ENCODE data around the gene HHEX. TPM values are rescaled to one million over a fixed set of nuclear protein-coding genes. Genes with fewer than 3 reads are reported as not detected.
"Not testable (repeated sequence)": the region's sequence is repeated elsewhere in the genome, so short reads cannot be mapped to it uniquely, and the experiment has no call there.

The HHEX gene
- total RNA-seq: 0.32 and 0.46 TPM in 2 replicates

DNA sequence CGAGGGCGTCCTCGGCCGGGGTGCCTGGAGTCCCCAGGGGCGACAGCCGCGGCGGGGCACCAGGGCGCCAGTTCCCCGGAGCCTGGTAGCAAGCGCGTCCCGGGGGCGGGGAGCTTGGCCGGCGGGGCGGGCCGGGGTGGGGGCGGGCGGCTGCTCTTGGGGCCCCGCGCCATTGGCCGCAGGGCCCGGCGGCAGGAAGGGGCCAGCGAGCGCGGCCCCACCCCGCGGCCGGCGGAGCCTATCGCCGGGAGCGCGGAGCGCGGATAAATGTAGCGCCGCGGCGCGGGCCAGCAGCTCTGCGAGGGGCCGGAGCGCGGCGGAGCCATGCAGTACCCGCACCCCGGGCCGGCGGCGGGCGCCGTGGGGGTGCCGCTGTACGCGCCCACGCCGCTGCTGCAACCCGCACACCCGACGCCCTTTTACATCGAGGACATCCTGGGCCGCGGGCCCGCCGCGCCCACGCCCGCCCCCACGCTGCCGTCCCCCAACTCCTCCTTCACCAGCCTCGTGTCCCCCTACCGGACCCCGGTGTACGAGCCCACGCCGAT is at the start of gene HHEX:
HHEX (plus strand) TSS at position 293 of the 548 bp plus-strand sequence; CDS start at position 325, 32 bp downstream.
- no peaks in the 10 kb centered on the region for H3K36me3 Mint-ChIP-seq (ENCODE audit: low read depth)
- H3K27me3 Mint-ChIP-seq (ENCODE audit: low read depth): peaks cover 72% of the 10 kb centered on the region
- peaks cover 21% of the 10 kb centered on the region for H3K4me1 Mint-ChIP-seq (ENCODE audit: low read depth)
- no peaks in the 10 kb centered on the region for H3K9me3 Mint-ChIP-seq
- peak within 1 kb of the TSS; percentile 62 for H3K4me3 Mint-ChIP-seq (ENCODE audit: low read depth)
- no peak within 1 kb of the TSS for H3K27ac Mint-ChIP-seq
- intact Hi-C loops (cut with micrococcal nuclease): loop anchor here (2.0 to 5.0 kb wide), 3 partner anchors 97 to 377 kb away; partner anchors contain the start of genes EXOC6 and KIF11
- no peak for DNase-seq (ENCODE audit: low spot score)

DNA sequence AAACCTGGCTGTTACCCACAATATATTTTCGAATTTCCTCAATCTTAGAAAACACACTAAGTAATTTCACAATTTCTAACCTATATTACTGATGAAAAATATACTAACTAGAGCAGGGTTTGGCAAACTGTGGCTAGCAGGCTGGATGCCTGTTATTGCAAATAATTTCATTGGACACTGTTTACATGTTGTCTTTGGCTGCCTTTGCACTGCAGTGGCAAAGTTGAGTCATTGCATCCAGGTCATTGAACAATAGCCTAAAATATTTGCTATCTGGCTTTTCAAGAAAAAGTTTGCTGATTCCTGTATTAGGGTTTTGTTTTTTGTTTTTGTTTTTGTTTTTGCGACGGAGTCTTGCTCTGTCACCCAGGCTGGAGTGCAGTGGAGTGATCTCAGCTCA is 49.6 kb upstream of the HHEX start:
- H3K9me3 Mint-ChIP-seq: no peaks in the 10 kb centered on the region
- no peaks in the 10 kb centered on the region for H3K27me3 Mint-ChIP-seq (ENCODE audit: low read depth)
- H3K4me1 Mint-ChIP-seq (ENCODE audit: low read depth): peaks cover 9% of the 10 kb centered on the region
- no peak overlapping the region for H3K4me3 Mint-ChIP-seq (ENCODE audit: low read depth)
- DNase-seq (ENCODE audit: low spot score): no peak
- H3K36me3 Mint-ChIP-seq (ENCODE audit: low read depth): peaks cover 56% of the 10 kb centered on the region
- no peak overlapping the region for H3K27ac Mint-ChIP-seq
- intact Hi-C loops (cut with micrococcal nuclease): no loop called here

DNA sequence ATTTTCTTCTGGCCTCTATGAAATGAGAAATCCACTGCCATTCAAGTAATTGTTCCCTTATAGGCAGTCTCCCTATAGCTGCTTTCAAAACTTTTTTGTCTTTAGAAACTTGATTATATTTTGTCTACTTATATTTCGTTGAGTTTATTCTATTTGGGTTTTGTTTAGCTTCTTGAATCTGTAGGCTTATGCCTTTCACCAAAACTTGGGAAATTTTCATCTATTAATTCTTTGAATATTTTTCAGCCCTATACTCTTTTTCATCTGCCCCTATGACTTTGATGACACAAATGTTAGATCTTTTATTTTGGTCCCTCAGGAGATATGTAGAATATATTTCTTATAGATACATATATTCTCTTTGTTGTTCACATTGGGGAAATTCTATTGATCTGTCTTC is 48.3 kb upstream of the HHEX start:
- Mint-ChIP-seq H3K27me3 (ENCODE audit: low read depth) (no peaks in the 10 kb centered on the region), H3K4me1 (ENCODE audit: low read depth) (peaks cover 9% of the 10 kb centered on the region), H3K9me3 (no peaks in the 10 kb centered on the region), H3K27ac (no peak overlapping the region), H3K36me3 (ENCODE audit: low read depth) (peaks cover 59% of the 10 kb centered on the region), H3K4me3 (ENCODE audit: low read depth) (no peak overlapping the region)
- no peak for DNase-seq (ENCODE audit: low spot score)
- intact Hi-C loops (cut with micrococcal nuclease): no loop called here

DNA sequence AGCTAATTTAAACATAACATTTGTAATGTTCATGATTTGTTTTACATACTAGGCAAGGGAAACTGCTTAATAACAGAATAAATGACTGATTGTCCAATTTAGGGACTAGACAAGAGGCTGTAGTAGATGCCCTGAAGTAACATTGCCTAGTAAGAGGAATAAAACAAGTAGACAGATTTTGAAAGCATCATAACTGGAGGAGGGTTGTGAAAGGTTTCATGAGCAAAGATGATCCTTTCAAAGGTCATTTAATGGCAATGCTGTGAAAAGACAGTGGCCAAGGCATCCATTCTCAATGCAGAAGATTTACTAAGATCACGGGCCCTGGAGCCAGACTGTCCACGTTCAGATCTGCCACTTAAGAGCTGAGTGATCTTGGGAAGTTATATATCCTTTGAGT is 44.8 kb upstream of the HHEX start:
- peaks cover 9% of the 10 kb centered on the region for H3K4me1 Mint-ChIP-seq (ENCODE audit: low read depth)
- no peak for DNase-seq (ENCODE audit: low spot score)
- peaks cover 58% of the 10 kb centered on the region for H3K36me3 Mint-ChIP-seq (ENCODE audit: low read depth)
- H3K9me3 Mint-ChIP-seq: no peaks in the 10 kb centered on the region
- intact Hi-C loops (cut with micrococcal nuclease): loop anchor here (2.0 kb wide), 1 partner anchor 52 kb away; the partner anchor contains the start of gene KIF11
- H3K4me3 Mint-ChIP-seq (ENCODE audit: low read depth): no peak overlapping the region
- H3K27me3 Mint-ChIP-seq (ENCODE audit: low read depth): no peaks in the 10 kb centered on the region
- no peak overlapping the region for H3K27ac Mint-ChIP-seq

DNA sequence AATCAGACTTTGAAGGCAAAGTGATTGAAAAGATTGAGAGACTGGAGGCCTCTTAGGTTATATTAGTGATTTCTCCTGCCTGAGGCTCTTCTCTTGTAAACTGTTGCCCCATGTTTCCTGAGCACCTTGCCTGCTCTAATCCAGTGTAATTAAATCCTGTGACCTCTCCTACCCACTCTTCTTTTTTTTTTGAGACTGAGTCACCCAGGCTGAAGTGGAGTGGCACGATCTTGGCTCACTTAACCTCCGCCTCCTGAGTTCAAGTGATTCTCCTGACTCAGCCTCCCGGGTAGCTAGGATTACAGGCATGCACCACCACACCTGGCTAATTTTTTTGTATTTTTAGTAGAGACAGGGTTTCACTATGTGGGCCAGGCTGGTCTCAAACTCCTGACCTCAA is 38.9 kb upstream of the HHEX start:
- H3K27me3 Mint-ChIP-seq (ENCODE audit: low read depth); H3K4me3 Mint-ChIP-seq (ENCODE audit: low read depth); H3K4me1 Mint-ChIP-seq (ENCODE audit: low read depth); H3K9me3 Mint-ChIP-seq; DNase-seq (ENCODE audit: low spot score); H3K27ac Mint-ChIP-seq; intact Hi-C loops (cut with micrococcal nuclease): not testable (repeated sequence)
- H3K36me3 Mint-ChIP-seq (ENCODE audit: low read depth): peaks cover 72% of the 10 kb centered on the region

DNA sequence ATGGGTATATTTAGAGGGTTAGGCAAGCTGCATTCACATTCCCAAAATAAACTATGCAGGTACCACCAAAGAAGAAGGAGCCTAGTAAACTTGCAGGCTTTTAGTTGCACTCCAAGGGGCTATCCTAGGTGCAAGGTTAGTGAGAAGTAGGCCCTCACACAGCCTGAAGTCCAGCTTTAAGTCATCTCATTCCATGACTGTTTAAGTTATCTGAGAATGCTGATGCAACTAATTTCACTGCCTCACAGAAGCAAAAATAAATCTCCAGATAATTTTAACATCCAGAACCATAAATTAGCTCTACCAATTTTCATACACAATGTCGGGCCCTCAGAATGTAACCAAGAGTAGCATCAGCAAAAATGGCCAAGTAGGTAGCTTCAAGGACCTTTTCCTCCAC is 34.3 kb upstream of the HHEX start:
- intact Hi-C loops (cut with micrococcal nuclease): no loop called here
- Mint-ChIP-seq H3K27me3 (ENCODE audit: low read depth) (no peaks in the 10 kb centered on the region), H3K9me3 (no peaks in the 10 kb centered on the region), H3K4me3 (ENCODE audit: low read depth) (no peak overlapping the region), H3K27ac (no peak overlapping the region), H3K36me3 (ENCODE audit: low read depth) (peaks cover 45% of the 10 kb centered on the region), H3K4me1 (ENCODE audit: low read depth) (no peaks in the 10 kb centered on the region)
- DNase-seq (ENCODE audit: low spot score): no peak

DNA sequence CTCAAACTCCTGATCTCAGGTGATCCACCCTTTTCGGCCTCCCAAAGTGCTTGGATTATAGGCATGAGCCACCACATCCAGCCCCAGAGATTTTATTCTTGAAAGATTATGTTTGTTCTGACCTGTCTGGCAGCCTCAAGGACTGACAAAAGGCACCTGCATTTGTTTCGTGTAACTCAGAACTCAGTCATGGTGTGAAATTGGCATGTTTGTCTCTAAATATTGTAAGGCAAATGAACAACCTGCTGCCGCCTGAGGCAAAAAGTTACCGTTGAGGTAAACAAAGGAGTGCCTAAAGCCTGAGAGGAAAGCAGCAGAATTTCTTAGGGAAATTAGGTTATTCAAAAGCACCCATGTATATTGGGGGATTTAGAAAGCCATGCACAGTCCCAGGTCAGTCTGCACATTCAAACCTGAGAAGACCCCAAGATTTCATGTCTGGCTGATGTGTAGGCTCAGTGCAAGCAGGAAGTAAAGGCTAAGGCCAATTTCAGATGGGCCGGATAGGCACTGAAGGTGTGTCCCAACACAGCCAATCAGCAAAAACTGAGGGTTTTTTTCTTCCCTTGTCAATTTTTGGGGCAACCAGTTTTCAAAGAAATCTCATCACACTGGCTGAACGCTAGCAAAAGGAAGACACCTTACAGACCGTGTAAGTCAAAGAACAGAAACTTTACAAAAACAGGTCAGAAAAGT is 33.3 kb upstream of the HHEX start:
- H3K4me1 Mint-ChIP-seq (ENCODE audit: low read depth): no peaks in the 10 kb centered on the region
- intact Hi-C loops (cut with micrococcal nuclease): no loop called here
- H3K27ac Mint-ChIP-seq: no peak overlapping the region
- H3K4me3 Mint-ChIP-seq (ENCODE audit: low read depth): no peak overlapping the region
- no peaks in the 10 kb centered on the region for H3K9me3 Mint-ChIP-seq
- H3K36me3 Mint-ChIP-seq (ENCODE audit: low read depth): peaks cover 38% of the 10 kb centered on the region
- H3K27me3 Mint-ChIP-seq (ENCODE audit: low read depth): peaks cover 2% of the 10 kb centered on the region
- no peak for DNase-seq (ENCODE audit: low spot score)

DNA sequence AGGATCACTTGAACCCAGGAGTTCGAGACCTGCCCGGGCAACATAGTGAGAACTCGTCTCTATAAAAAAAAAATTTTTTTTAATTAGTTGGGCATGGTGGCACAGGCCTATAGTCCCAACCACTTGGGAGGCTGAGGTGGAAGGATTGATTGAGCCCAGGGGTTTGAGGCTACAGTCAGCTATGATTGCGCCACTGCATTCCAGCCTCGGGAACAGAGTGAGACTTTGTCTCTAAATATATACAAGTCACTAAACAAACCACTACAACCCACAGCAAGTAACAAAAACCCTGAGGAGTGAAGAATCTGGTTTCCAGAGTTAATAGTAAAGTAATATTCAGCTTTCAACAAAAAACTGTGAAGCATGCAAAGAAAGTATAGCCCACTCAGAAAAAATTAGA is 32.7 kb upstream of the HHEX start:
- Mint-ChIP-seq H3K4me1 (ENCODE audit: low read depth) (no peaks in the 10 kb centered on the region), H3K9me3 (no peaks in the 10 kb centered on the region), H3K36me3 (ENCODE audit: low read depth) (peaks cover 33% of the 10 kb centered on the region), H3K4me3 (ENCODE audit: low read depth) (no peak overlapping the region), H3K27me3 (ENCODE audit: low read depth) (peaks cover 2% of the 10 kb centered on the region), H3K27ac (no peak overlapping the region)
- intact Hi-C loops (cut with micrococcal nuclease): no loop called here
- DNase-seq (ENCODE audit: low spot score): no peak

DNA sequence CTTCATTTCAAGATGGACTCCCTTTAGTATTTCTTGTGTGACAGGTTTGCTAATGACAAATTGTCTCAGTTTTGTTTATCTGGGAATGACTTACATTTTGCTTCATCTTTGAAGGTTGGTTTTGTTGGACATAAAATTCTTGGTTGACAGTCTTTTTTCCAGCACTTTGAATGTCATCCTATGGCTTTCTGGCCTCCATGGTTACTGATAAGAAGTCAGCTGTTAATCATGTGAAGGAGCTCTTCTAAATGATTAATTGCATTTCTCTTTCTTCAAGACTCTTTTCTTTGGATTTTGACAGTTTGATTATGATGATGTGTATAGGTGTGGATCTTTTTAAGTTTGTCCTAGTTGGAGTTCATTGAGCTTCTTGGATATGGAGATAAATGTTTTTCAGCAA is 26.9 kb upstream of the HHEX start:
- Mint-ChIP-seq H3K4me1 (ENCODE audit: low read depth) (no peaks in the 10 kb centered on the region), H3K27ac (no peak overlapping the region), H3K4me3 (ENCODE audit: low read depth) (no peak overlapping the region), H3K36me3 (ENCODE audit: low read depth) (no peaks in the 10 kb centered on the region), H3K27me3 (ENCODE audit: low read depth) (peaks cover 3% of the 10 kb centered on the region), H3K9me3 (peaks cover 12% of the 10 kb centered on the region)
- no peak for DNase-seq (ENCODE audit: low spot score)
- intact Hi-C loops (cut with micrococcal nuclease): no loop called here

DNA sequence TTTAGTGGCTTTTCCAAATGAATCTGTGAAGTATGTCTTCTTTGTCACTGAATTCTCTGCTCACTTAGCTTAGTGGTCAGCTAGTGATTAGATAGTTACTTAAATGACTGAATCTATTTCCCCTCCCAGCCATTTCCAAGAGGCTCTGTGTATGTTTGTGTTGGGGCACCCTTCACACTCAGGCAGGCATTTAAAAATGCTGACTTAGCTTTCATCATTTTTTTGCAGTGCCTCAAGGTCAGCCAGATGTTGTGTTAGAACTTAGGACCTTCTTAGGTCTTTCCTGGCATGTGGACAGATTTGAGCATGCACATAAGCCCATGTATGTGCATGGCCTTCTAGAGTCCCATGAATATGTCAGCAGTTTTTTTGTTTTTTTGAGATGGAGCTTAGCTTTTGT is 25.4 kb upstream of the HHEX start:
- peaks cover 3% of the 10 kb centered on the region for H3K27me3 Mint-ChIP-seq (ENCODE audit: low read depth)
- DNase-seq (ENCODE audit: low spot score): no peak
- no peaks in the 10 kb centered on the region for H3K36me3 Mint-ChIP-seq (ENCODE audit: low read depth)
- no peak overlapping the region for H3K27ac Mint-ChIP-seq
- intact Hi-C loops (cut with micrococcal nuclease): no loop called here
- H3K4me3 Mint-ChIP-seq (ENCODE audit: low read depth): no peak overlapping the region
- no peaks in the 10 kb centered on the region for H3K4me1 Mint-ChIP-seq (ENCODE audit: low read depth)
- H3K9me3 Mint-ChIP-seq: peaks cover 12% of the 10 kb centered on the region

DNA sequence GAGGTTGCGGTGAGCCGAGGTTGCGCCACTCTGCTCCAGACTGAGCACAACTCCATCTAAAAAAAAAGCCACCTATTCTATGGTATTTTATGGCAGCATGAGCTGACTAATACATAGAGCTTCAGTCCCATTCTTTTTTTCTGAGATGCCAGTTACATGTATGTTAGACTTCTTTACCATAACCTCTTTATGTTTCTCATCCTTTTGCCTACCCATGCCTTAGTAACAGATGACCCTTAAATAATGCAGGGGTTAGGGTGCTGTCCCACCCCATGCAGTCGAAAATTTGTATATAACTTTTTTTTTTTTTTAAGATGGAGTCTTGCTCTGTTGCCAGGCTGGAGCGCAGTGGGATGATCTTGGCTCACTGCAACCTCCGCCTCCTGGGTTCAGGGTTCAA is 22.7 kb upstream of the HHEX start:
- no peaks in the 10 kb centered on the region for H3K36me3 Mint-ChIP-seq (ENCODE audit: low read depth)

DNA sequence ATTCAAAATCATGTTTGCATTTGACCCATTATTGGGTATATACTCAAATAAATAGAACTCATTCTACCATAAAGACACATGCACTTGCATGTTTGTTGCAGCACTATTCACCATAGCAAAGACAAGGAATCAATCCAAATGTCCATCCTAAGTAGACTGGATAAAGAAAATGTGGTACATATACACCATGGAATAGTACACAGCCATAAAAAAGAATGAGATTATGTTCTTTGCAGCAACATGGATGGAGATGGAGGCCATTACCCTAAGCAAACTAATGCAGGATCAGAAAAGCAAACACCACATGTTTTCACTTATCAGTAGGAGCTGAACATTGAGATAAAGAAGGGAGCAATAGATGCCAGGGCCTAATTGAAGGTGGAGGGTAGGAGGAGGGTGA is 12.0 kb upstream of the HHEX start:
- Mint-ChIP-seq H3K36me3 (ENCODE audit: low read depth) (no peaks in the 10 kb centered on the region), H3K9me3 (no peaks in the 10 kb centered on the region), H3K4me3 (ENCODE audit: low read depth) (no peak overlapping the region), H3K27ac (no peak overlapping the region), H3K27me3 (ENCODE audit: low read depth) (peaks cover 9% of the 10 kb centered on the region), H3K4me1 (ENCODE audit: low read depth) (no peaks in the 10 kb centered on the region)
- intact Hi-C loops (cut with micrococcal nuclease): no loop called here
- no peak for DNase-seq (ENCODE audit: low spot score)

More for the DNA sequence above, 22.7 kb upstream of the HHEX start:
- Mint-ChIP-seq H3K27ac (no peak overlapping the region), H3K4me3 (ENCODE audit: low read depth) (no peak overlapping the region), H3K4me1 (ENCODE audit: low read depth) (no peaks in the 10 kb centered on the region), H3K27me3 (ENCODE audit: low read depth) (peaks cover 3% of the 10 kb centered on the region), H3K9me3 (peaks cover 12% of the 10 kb centered on the region)
- intact Hi-C loops (cut with micrococcal nuclease): no loop called here
- no peak for DNase-seq (ENCODE audit: low spot score)

DNA sequence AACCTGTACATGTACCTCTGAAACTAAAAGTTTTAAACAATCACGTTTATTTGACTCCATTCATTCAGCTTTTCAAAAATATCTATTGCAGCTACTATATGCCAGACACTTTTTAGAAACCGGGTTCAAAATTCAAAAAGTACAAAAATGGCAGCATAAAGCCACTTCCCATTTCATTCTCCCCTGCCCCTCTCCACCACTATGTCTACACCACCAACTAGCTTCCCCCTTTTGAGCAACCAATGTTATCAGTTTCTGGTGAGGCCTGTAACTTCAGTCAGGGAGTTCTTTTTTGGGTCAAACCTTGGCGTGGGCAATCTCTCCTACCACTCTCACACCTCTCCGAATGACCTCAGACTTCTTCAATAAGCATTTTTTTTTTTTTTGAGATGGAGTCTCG is 11.5 kb upstream of the HHEX start:
- Mint-ChIP-seq H3K9me3 (no peaks in the 10 kb centered on the region), H3K4me3 (ENCODE audit: low read depth) (no peak overlapping the region), H3K4me1 (ENCODE audit: low read depth) (no peaks in the 10 kb centered on the region), H3K36me3 (ENCODE audit: low read depth) (no peaks in the 10 kb centered on the region), H3K27me3 (ENCODE audit: low read depth) (peaks cover 14% of the 10 kb centered on the region), H3K27ac (no peak overlapping the region)
- intact Hi-C loops (cut with micrococcal nuclease): no loop called here
- no peak for DNase-seq (ENCODE audit: low spot score)
